A673 (cell line): ENCODE data around the gene SMIM41.

ENCODE experiments used
- EZH2 ChIP-seq: fragments of 200-600 bp; sonication (generic); IDR thresholded peaks from 2 replicates; pipeline ENCODE4 v1.6.1; 2017; ENCODE audit warnings: borderline replicate concordance, low read depth, mild to moderate bottlenecking, mixed read lengths, antibody characterized with exemption, low read length; ENCODE audit not compliant: poor library complexity, severe bottlenecking
- TF ChIP-seq, protein P1 (sequence below): fragments of 300-800, 200-600 bp; sonication (generic); conservative IDR thresholded peaks from 2 replicates; pipeline ENCODE4 v1.5.1; 2017; ENCODE audit warnings: low read depth, mild to moderate bottlenecking, antibody characterized with exemption, low read length, moderate library complexity, mixed read lengths

DNA sequence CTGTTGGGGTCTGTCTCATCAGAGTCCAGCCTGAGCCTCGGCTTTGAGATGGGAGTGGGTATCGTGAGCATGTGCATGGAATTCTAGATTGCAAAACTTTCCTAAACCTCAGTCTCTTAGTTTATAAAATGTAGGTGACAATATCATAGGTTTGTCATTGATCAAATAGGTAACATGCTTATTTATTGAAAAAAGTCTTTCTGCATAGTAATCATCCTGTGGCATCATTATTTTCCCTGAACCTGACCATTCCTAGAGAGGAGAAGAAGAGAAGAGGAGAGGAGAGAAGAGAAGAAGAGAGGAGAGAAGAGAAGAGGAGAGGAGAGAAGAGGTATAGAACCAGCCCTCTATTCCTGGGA lies 4.1 kb downstream of the SMIM41 start:
- TF ChIP-seq, protein P1, sequence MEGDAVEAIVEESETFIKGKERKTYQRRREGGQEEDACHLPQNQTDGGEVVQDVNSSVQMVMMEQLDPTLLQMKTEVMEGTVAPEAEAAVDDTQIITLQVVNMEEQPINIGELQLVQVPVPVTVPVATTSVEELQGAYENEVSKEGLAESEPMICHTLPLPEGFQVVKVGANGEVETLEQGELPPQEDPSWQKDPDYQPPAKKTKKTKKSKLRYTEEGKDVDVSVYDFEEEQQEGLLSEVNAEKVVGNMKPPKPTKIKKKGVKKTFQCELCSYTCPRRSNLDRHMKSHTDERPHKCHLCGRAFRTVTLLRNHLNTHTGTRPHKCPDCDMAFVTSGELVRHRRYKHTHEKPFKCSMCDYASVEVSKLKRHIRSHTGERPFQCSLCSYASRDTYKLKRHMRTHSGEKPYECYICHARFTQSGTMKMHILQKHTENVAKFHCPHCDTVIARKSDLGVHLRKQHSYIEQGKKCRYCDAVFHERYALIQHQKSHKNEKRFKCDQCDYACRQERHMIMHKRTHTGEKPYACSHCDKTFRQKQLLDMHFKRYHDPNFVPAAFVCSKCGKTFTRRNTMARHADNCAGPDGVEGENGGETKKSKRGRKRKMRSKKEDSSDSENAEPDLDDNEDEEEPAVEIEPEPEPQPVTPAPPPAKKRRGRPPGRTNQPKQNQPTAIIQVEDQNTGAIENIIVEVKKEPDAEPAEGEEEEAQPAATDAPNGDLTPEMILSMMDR, result no peak
- TF ChIP-seq EZH2, result no peak
